ENCODE results near the gene DCAF12L2. TPM values are rescaled to one million over a fixed set of nuclear protein-coding genes. Genes with fewer than 3 reads are reported as not detected.

The DCAF12L2 gene
- total RNA-seq, result not detected in 2 replicates

GRCh38 chrX:126165721-126166461 lies at the start of gene DCAF12L2:
DCAF12L2 (minus strand) TSS chrX:126166289; CDS start chrX:126165924, 365 bp downstream.

